LNCaP clone FGC (cell line): ENCODE results near the gene ABRAXAS1.

Source experiments
- DNase-seq: peaks from one replicate; pipeline ENCODE4 v3.0.0-alpha.2; 2011; ENCODE audit warnings: low read depth
- H3K4me3 ChIP-seq: 2 replicates; pipeline ENCODE4 v1.5.1; 2011; ENCODE audit warnings: mild to moderate bottlenecking, low read depth, low read length, control low read depth
- CTCF ChIP-seq: IDR thresholded peaks from 2 replicates; pipeline ENCODE4 v1.5.1; 2012; ENCODE audit warnings: mild to moderate bottlenecking; ENCODE audit not compliant: control insufficient read depth, insufficient read depth; ENCODE audit errors: extremely low read depth

The ABRAXAS1 gene

GRCh38 chr4:83489711-83490326 lies 4.9 kb upstream of the ABRAXAS1 start:
- no peak for DNase-seq
- H3K4me3 ChIP-seq = no peak overlapping the region
- no peak for TF ChIP-seq CTCF

GRCh38 chr4:83486457-83487129 lies 1.7 kb upstream of the ABRAXAS1 start:
- no peak for DNase-seq
- no peak for TF ChIP-seq CTCF
- H3K4me3 ChIP-seq = no peak overlapping the region

GRCh38 chr4:83473966-83474365 lies 10.9 kb downstream of the ABRAXAS1 start:
- no peak for TF ChIP-seq CTCF
- H3K4me3 ChIP-seq = no peak overlapping the region
- DNase-seq = no peak

DNA sequence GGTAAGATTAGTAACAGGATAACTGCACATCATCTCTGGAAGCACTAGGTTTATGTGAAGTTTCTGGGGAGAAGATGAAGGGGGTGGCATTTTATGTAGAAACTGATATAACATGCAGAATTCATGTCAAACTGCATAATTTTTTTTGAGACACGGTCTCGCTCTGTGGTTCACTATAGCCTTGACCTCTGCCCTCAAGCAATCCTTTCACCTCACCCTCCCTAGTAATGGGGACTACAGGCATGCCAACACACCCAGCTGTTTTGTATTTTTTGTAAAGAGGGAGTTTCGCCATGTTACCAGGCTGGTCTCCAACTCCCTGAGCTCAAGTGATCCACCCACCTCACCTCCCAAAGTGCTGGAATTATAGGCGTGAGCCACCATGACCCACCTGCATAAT lies 11.5 kb downstream of the ABRAXAS1 start:
- DNase-seq = no peak
- TF ChIP-seq CTCF = no peak
- no peak overlapping the region for H3K4me3 ChIP-seq

- no peak for DNase-seq
- H3K4me3 ChIP-seq = peak overlapping the region; percentile 99
- no peak for TF ChIP-seq CTCF
Observed at GRCh38 chr4:83456184-83456501, 28.8 kb downstream of the ABRAXAS1 start.

DNA sequence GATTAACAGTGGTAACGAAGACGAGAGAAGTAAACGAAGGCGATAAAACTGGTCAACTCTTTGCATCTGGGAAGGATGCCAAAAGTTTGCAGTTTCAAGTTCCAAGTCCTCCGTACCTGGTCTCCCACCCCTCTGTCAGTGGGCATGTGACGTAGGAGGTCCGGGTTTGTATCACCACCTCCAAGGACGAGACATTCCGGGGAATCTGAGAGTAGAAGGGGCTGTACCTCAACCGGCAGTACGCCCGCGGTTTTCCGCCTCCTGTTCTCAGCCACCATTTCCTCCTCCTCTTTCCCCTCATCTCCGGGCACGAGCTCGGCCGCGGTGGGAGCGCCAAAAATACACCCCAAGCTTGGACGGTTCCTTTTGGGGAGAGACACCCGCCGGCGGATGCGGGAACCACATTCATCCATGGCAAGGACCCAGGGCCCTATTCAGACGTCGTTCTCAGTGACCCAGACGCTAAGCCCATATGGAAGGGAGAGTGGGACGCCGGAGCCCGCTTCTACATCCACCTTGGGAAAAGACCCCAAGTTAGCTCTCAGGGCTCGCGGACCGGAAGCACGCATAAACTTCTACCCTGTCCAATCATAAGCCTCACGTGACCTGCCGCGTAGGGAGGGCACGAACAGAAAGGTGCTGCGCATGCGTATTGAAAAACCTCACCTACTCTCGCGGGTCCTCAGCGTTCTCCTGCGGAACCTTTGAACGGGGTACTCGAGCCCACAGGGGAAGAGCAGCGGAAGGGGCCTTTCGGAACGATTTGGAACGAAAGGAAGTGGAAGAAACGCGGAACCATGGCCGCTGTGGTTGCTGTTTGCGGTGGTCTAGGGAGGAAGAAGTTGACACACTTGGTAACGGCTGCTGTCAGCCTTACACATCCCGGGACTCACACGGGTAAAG lies 29.4 kb downstream of the ABRAXAS1 start, which contains the start of the genes HELQ and MRPS18C:
Gene HELQ (minus strand): TSS at position 543 of the 903 bp plus-strand sequence. CDS start 130 bp downstream, at position 413.
Gene MRPS18C (plus strand): TSS at position 778 of the 903 bp plus-strand sequence. CDS start 20 bp downstream, at position 798.
- H3K4me3 ChIP-seq = peak within 1 kb of the TSS; percentile 99
- peak; percentile 97 for DNase-seq
- TF ChIP-seq CTCF = no peak
